ENCODE results near the gene LRRC51. TPM values are rescaled to one million over a fixed set of nuclear protein-coding genes. Genes with fewer than 3 reads are reported as not detected.

LRRC51 gene
- total and polyA plus RNA-seq, 2 of the 8 experiments (the other 6 are each of a cell fraction or from before 2014, with no cell fraction given) = 7.7 to 7.9 TPM

GRCh38 chr11:72116019-72116755 lies 35.5 kb downstream of the LRRC51 start (continued):
- TF ChIP-seq CHD7 (IDR thresholded peaks at IDR 0.05; ENCODE audit: insufficient replicate concordance, low read length) (no peak), TAF1 (IDR thresholded peaks at IDR 0.05; ENCODE audit: low read depth, low read length) (no peak)
